ENCODE data around the gene CDYL2. TPM values are rescaled to one million over a fixed set of nuclear protein-coding genes. Genes with fewer than 3 reads are reported as not detected.
A peak's percentile ranks its signal among the peaks of the same experiment; 100 is the strongest.

Gene CDYL2
- total RNA-seq, 4 donors from 2014 or later = 7.4 to 18.6 (median 9.4) TPM

GRCh38 chr16:80659865-80660264, 144.5 kb downstream of the CDYL2 start:
- TF ChIP-seq CTCF (IDR thresholded peaks at IDR 0.05) (no peak), POLR2A (IDR thresholded peaks at IDR 0.05) (no peak)
- Histone ChIP-seq H3K4me3 (no peak overlapping the region), H3K4me1 (no peaks in the 10 kb centered on the region)

GRCh38 chr16:80656711-80657150, 147.7 kb downstream of the CDYL2 start:
- peak overlapping the region in 2 of 4 donors; percentile 24 to 31 for H3K4me3 ChIP-seq
- no peaks in the 10 kb centered on the region for H3K27me3 ChIP-seq
- H3K9me3 ChIP-seq = no peaks in the 10 kb centered on the region
- H3K27ac ChIP-seq = peak overlapping the region in 3 of 4 donors; percentile 20 to 65 (median 64)
- no peaks in the 10 kb centered on the region for H3K36me3 ChIP-seq
- no peaks in the 10 kb centered on the region for H3K4me1 ChIP-seq
- no peak for TF ChIP-seq POLR2A (IDR thresholded peaks at IDR 0.05)
- no peak for TF ChIP-seq CTCF (IDR thresholded peaks at IDR 0.05)
- DNase-seq = no peak

More at GRCh38 chr16:80659865-80660264, 144.5 kb downstream of the CDYL2 start:
- Histone ChIP-seq H3K27ac (no peak overlapping the region), H3K36me3 (no peaks in the 10 kb centered on the region), H3K27me3 (no peaks in the 10 kb centered on the region), H3K9me3 (no peaks in the 10 kb centered on the region)
- DNase-seq = no peak

GRCh38 chr16:80656161-80656560, 148.2 kb downstream of the CDYL2 start:
- Histone ChIP-seq H3K4me1 (no peaks in the 10 kb centered on the region), H3K4me3 (no peak overlapping the region), H3K27me3 (no peaks in the 10 kb centered on the region), H3K27ac (peak overlapping the region in 2 of 4 donors; percentile 64 to 65), H3K36me3 (no peaks in the 10 kb centered on the region), H3K9me3 (no peaks in the 10 kb centered on the region)
- DNase-seq = no peak
- no peak for TF ChIP-seq POLR2A (IDR thresholded peaks at IDR 0.05)
- no peak for TF ChIP-seq CTCF (IDR thresholded peaks at IDR 0.05)

- H3K27ac ChIP-seq = peak overlapping the region in 1 of 4 donors; percentile 64
- H3K9me3 ChIP-seq = no peaks in the 10 kb centered on the region
- TF ChIP-seq CTCF (IDR thresholded peaks at IDR 0.05) = no peak
- no peak for TF ChIP-seq POLR2A (IDR thresholded peaks at IDR 0.05)
- no peaks in the 10 kb centered on the region for H3K27me3 ChIP-seq
- no peak overlapping the region for H3K4me3 ChIP-seq
- H3K36me3 ChIP-seq = no peaks in the 10 kb centered on the region
- no peak for DNase-seq
- H3K4me1 ChIP-seq = no peaks in the 10 kb centered on the region
Measured at GRCh38 chr16:80655751-80656150, 148.6 kb downstream of the CDYL2 start.

- DNase-seq = no peak
- H3K4me3 ChIP-seq = no peak overlapping the region
- TF ChIP-seq POLR2A (IDR thresholded peaks at IDR 0.05) (no peak), CTCF (IDR thresholded peaks at IDR 0.05) (no peak)
- H3K27ac ChIP-seq = no peak overlapping the region
- no peaks in the 10 kb centered on the region for H3K36me3 ChIP-seq
- no peaks in the 10 kb centered on the region for H3K4me1 ChIP-seq
- no peaks in the 10 kb centered on the region for H3K27me3 ChIP-seq
- no peaks in the 10 kb centered on the region for H3K9me3 ChIP-seq
Measured at GRCh38 chr16:80654094-80654862, 150.1 kb downstream of the CDYL2 start.

Measured in Peyer's patch (tissue), 4 donors.